ENCODE data around the gene ZNF485. TPM values are rescaled to one million over a fixed set of nuclear protein-coding genes. Genes with fewer than 3 reads are reported as not detected.

The ZNF485 gene
- total RNA-seq, 1 experiment from 2014 or later, result 7.2 TPM

DNA sequence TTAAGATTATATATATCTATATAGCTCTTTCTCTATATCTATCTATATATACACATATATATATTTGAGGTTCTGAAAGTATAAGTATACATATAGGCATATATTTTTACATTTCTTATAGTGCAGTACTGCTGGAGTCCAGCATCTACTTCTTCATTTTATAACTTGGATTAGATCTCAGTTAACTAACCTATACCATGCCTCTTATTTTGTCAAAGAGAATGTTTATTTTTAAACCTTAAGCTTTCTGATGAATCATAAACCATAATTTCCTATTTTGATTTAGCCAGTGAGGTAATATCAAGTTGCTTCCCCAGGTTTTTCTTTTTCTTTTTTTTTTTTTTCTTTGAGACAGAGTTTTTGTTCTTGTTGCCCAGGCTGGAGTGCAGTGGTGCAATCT lies 34.4 kb downstream of the ZNF485 start:
- TF ChIP-seq EZH2 (IDR thresholded peaks at IDR 0.05; ENCODE audit: borderline replicate concordance, low read depth, low read length, poor library complexity, severe bottlenecking) (no peak), CTCF (conservative IDR thresholded peaks at IDR 0.05; ENCODE audit: low read depth, low read length) (no peak)
- Histone ChIP-seq H3K27me3 (replicated peaks; ENCODE audit: insufficient read depth, low read depth, low read length, poor library complexity) (no peaks in the 10 kb centered on the region), H3K4me1 (ENCODE audit: insufficient read depth, low read length, poor library complexity, severe bottlenecking) (no peaks in the 10 kb centered on the region), H3K27ac (ENCODE audit: low read depth, low read length, poor library complexity, severe bottlenecking) (no peak overlapping the region), H3K4me3 (ENCODE audit: low read depth, low read length, poor library complexity, severe bottlenecking) (no peak overlapping the region), H3K9me3 (ENCODE audit: low read depth, low read length, poor library complexity, severe bottlenecking) (peaks cover 45% of the 10 kb centered on the region), H3K36me3 (ENCODE audit: insufficient read depth, low read length, poor library complexity, severe bottlenecking) (peaks cover 39% of the 10 kb centered on the region)
- CTCF ChIA-PET, result no interaction called here
- DNase-seq (ENCODE audit: low spot score), result no peak
- POLR2A ChIA-PET (ENCODE audit: low non-redundant PET), result no interaction called here
- no TSS peak for BruUV-seq (replicated peaks)
- intact Hi-C loops (cut with micrococcal nuclease; ENCODE audit: unreplicated experiment), result no loop called here

GRCh38 chr10:43644252-43644651 lies 38.0 kb downstream of the ZNF485 start:
- CTCF ChIA-PET, result no interaction called here
- H3K4me3 ChIP-seq (ENCODE audit: low read depth, low read length, poor library complexity, severe bottlenecking), result no peak overlapping the region
- BruUV-seq (replicated peaks), result no TSS peak

GRCh38 chr10:43645866-43646265 lies 39.6 kb downstream of the ZNF485 start:
- no peaks in the 10 kb centered on the region for H3K27me3 ChIP-seq (replicated peaks; ENCODE audit: insufficient read depth, low read depth, low read length, poor library complexity)
- no peak for TF ChIP-seq CTCF (conservative IDR thresholded peaks at IDR 0.05; ENCODE audit: low read depth, low read length)
- TF ChIP-seq EZH2 (IDR thresholded peaks at IDR 0.05; ENCODE audit: borderline replicate concordance, low read depth, low read length, poor library complexity, severe bottlenecking), result no peak
- peaks cover 50% of the 10 kb centered on the region for H3K36me3 ChIP-seq (ENCODE audit: insufficient read depth, low read length, poor library complexity, severe bottlenecking)
- H3K4me1 ChIP-seq (ENCODE audit: insufficient read depth, low read length, poor library complexity, severe bottlenecking), result no peaks in the 10 kb centered on the region
- H3K4me3 ChIP-seq (ENCODE audit: low read depth, low read length, poor library complexity, severe bottlenecking), result no peak overlapping the region
- POLR2A ChIA-PET (ENCODE audit: low non-redundant PET), result no interaction called here
- BruUV-seq (replicated peaks), result no TSS peak
- CTCF ChIA-PET, result no interaction called here
- intact Hi-C loops (cut with micrococcal nuclease; ENCODE audit: unreplicated experiment), result no loop called here
- no peak for DNase-seq (ENCODE audit: low spot score)
- H3K9me3 ChIP-seq (ENCODE audit: low read depth, low read length, poor library complexity, severe bottlenecking), result peaks cover 69% of the 10 kb centered on the region
- no peak overlapping the region for H3K27ac ChIP-seq (ENCODE audit: low read depth, low read length, poor library complexity, severe bottlenecking)

More at GRCh38 chr10:43644252-43644651, 38.0 kb downstream of the ZNF485 start:
- no peaks in the 10 kb centered on the region for H3K27me3 ChIP-seq (replicated peaks; ENCODE audit: insufficient read depth, low read depth, low read length, poor library complexity)
- H3K4me1 ChIP-seq (ENCODE audit: insufficient read depth, low read length, poor library complexity, severe bottlenecking), result no peaks in the 10 kb centered on the region
- H3K36me3 ChIP-seq (ENCODE audit: insufficient read depth, low read length, poor library complexity, severe bottlenecking), result peaks cover 50% of the 10 kb centered on the region
- TF ChIP-seq CTCF (conservative IDR thresholded peaks at IDR 0.05; ENCODE audit: low read depth, low read length) (no peak), EZH2 (IDR thresholded peaks at IDR 0.05; ENCODE audit: borderline replicate concordance, low read depth, low read length, poor library complexity, severe bottlenecking) (no peak)
- H3K9me3 ChIP-seq (ENCODE audit: low read depth, low read length, poor library complexity, severe bottlenecking), result peaks cover 69% of the 10 kb centered on the region
- no peak overlapping the region for H3K27ac ChIP-seq (ENCODE audit: low read depth, low read length, poor library complexity, severe bottlenecking)
- no peak for DNase-seq (ENCODE audit: low spot score)
- intact Hi-C loops (cut with micrococcal nuclease; ENCODE audit: unreplicated experiment), result no loop called here
- POLR2A ChIA-PET (ENCODE audit: low non-redundant PET), result interaction anchor here (0.6 kb wide), 1 partner anchor 385 kb away, joined by 3 read pairs; no protein-coding TSS in a partner anchor

Data from A673 (cell line).